ENCODE measurements around the gene PRRT2. TPM values are rescaled to one million over a fixed set of nuclear protein-coding genes. Genes with fewer than 3 reads are reported as not detected.

The PRRT2 gene
- total RNA-seq, 1 donor from 2014 or later: 24.7 TPM

GRCh38 chr16:29860218-29860617 lies 48.2 kb downstream of the PRRT2 start:
- no peak overlapping the region for H3K27ac Mint-ChIP-seq

GRCh38 chr16:29862383-29862883 lies 50.4 kb downstream of the PRRT2 start:
- Mint-ChIP-seq H3K4me3 (peak overlapping the region; percentile 94), H3K36me3 (peaks cover 11% of the 10 kb centered on the region), H3K27me3 (ENCODE audit: low read depth) (no peaks in the 10 kb centered on the region), H3K27ac (peak overlapping the region; percentile 91), H3K4me1 (peaks cover 9% of the 10 kb centered on the region), H3K9me3 (no peaks in the 10 kb centered on the region)
- DNase-seq (ENCODE audit: low spot score in 2 of 2, unreplicated experiment in 2 of 2): no peak
- no peak for TF ChIP-seq CTCF (IDR thresholded peaks at IDR 0.05; ENCODE audit: unreplicated experiment)

More at GRCh38 chr16:29860218-29860617, 48.2 kb downstream of the PRRT2 start:
- H3K9me3 Mint-ChIP-seq: no peaks in the 10 kb centered on the region
- peaks cover 11% of the 10 kb centered on the region for H3K36me3 Mint-ChIP-seq
- DNase-seq (ENCODE audit: low spot score in 2 of 2, unreplicated experiment in 2 of 2): no peak
- TF ChIP-seq CTCF (IDR thresholded peaks at IDR 0.05; ENCODE audit: unreplicated experiment): no peak
- H3K4me1 Mint-ChIP-seq: peaks cover 9% of the 10 kb centered on the region
- H3K27me3 Mint-ChIP-seq (ENCODE audit: low read depth): no peaks in the 10 kb centered on the region
- H3K4me3 Mint-ChIP-seq: peak overlapping the region; percentile 94

- Mint-ChIP-seq H3K4me3 (peak within 1 kb of the TSS; percentile 94), H3K27ac (peak within 1 kb of the TSS; percentile 100), H3K27me3 (ENCODE audit: low read depth) (no peaks in the 10 kb centered on the region), H3K4me1 (peaks cover 9% of the 10 kb centered on the region), H3K36me3 (peaks cover 11% of the 10 kb centered on the region), H3K9me3 (no peaks in the 10 kb centered on the region)
- peak; percentile 73 to 84 for DNase-seq (ENCODE audit: low spot score in 2 of 2, unreplicated experiment in 2 of 2)
- TF ChIP-seq CTCF (IDR thresholded peaks at IDR 0.05; ENCODE audit: unreplicated experiment): no peak
Measured at GRCh38 chr16:29862884-29863668, 51.1 kb downstream of the PRRT2 start, which contains the start of gene CDIPT. CDIPT (minus strand) TSS chr16:29863226; CDS start chr16:29862857, 369 bp downstream.

- Mint-ChIP-seq H3K4me3 (peak overlapping the region; percentile 94), H3K4me1 (peaks cover 9% of the 10 kb centered on the region), H3K27me3 (ENCODE audit: low read depth) (no peaks in the 10 kb centered on the region), H3K9me3 (no peaks in the 10 kb centered on the region), H3K36me3 (peaks cover 7% of the 10 kb centered on the region), H3K27ac (peak overlapping the region; percentile 100)
- no peak for DNase-seq (ENCODE audit: low spot score in 2 of 2, unreplicated experiment in 2 of 2)
- TF ChIP-seq CTCF (IDR thresholded peaks at IDR 0.05; ENCODE audit: unreplicated experiment): no peak
Measured at GRCh38 chr16:29863669-29863984, 51.6 kb downstream of the PRRT2 start.

GRCh38 chr16:29864205-29864604 lies 52.2 kb downstream of the PRRT2 start:
- no peaks in the 10 kb centered on the region for H3K27me3 Mint-ChIP-seq (ENCODE audit: low read depth)
- no peak for DNase-seq (ENCODE audit: low spot score in 2 of 2, unreplicated experiment in 2 of 2)
- no peaks in the 10 kb centered on the region for H3K9me3 Mint-ChIP-seq
- H3K4me1 Mint-ChIP-seq: peaks cover 9% of the 10 kb centered on the region
- no peak overlapping the region for H3K27ac Mint-ChIP-seq
- H3K36me3 Mint-ChIP-seq: peaks cover 5% of the 10 kb centered on the region
- no peak overlapping the region for H3K4me3 Mint-ChIP-seq
- no peak for TF ChIP-seq CTCF (IDR thresholded peaks at IDR 0.05; ENCODE audit: unreplicated experiment)

Other genes with a start within 250 kb of the PRRT2 start
- gene SPN, start 148.9 kb upstream of the PRRT2 start, total RNA-seq: 0.38 to 0.63 TPM (median 0.57 TPM) in 3 replicates
- 326 to 330 TPM (median 328 TPM) in 3 replicates for gene QPRT, start 133.0 kb upstream of the PRRT2 start, total RNA-seq
- not detected in 3 replicates for gene C16orf54, start 66.2 kb upstream of the PRRT2 start, total RNA-seq
- 0.11 to 0.20 TPM (median 0.20 TPM) in 3 replicates for gene ZG16, start 33.9 kb upstream of the PRRT2 start, total RNA-seq
- gene KIF22, start 21.4 kb upstream of the PRRT2 start, total RNA-seq: 72.6 to 78.3 TPM (median 76.9 TPM) in 3 replicates
- 345 to 360 TPM (median 349 TPM) in 3 replicates for gene MAZ, start 5.7 kb upstream of the PRRT2 start, total RNA-seq
- 42.3 to 43.8 TPM (median 43.2 TPM) in 3 replicates for gene PAGR1, start 4.0 kb downstream of the PRRT2 start, total RNA-seq
- 13.1 to 14.4 TPM (median 13.1 TPM) in 3 replicates for gene MVP, start 8.3 kb downstream of the PRRT2 start, total RNA-seq
- gene CDIPT, start 51.0 kb downstream of the PRRT2 start, total RNA-seq: 49.7 to 51.7 TPM (median 49.7 TPM) in 3 replicates
- gene SEZ6L2, start 87.4 kb downstream of the PRRT2 start, total RNA-seq: 28.8 to 30.4 TPM (median 29.1 TPM) in 3 replicates
- 13.6 to 14.6 TPM (median 14.2 TPM) in 3 replicates for gene ASPHD1, start 88.3 kb downstream of the PRRT2 start, total RNA-seq
- 26.4 to 30.6 TPM (median 30.5 TPM) in 3 replicates for gene KCTD13, start 114.0 kb downstream of the PRRT2 start, total RNA-seq
- 85.9 to 93.0 TPM (median 87.5 TPM) in 3 replicates for gene TMEM219, start 149.9 kb downstream of the PRRT2 start, total RNA-seq
- 47.3 to 51.3 TPM (median 48.3 TPM) in 3 replicates for gene TAOK2, start 161.7 kb downstream of the PRRT2 start, total RNA-seq
- gene HIRIP3, start 183.4 kb downstream of the PRRT2 start, total RNA-seq: 8.6 to 10.9 TPM (median 9.7 TPM) in 3 replicates
- 60.2 to 62.9 TPM (median 62.0 TPM) in 3 replicates for gene INO80E, start 184.0 kb downstream of the PRRT2 start, total RNA-seq
- gene DOC2A, start 198.8 kb downstream of the PRRT2 start, total RNA-seq: 5.3 to 6.4 TPM (median 5.7 TPM) in 3 replicates
- gene C16orf92, start 211.0 kb downstream of the PRRT2 start, total RNA-seq: not detected in 3 replicates
- 0.55 to 1.1 TPM (median 0.72 TPM) in 3 replicates for gene TLCD3B, start 219.1 kb downstream of the PRRT2 start, total RNA-seq